PC-9 (cell line): ENCODE measurements around the gene DLEC1.
"Not testable (repeated sequence)": the region's sequence is repeated elsewhere in the genome, so short reads cannot be mapped to it uniquely, and the experiment has no call there.

Source experiments
- CTCF ChIP-seq: fragments of 200-600 bp; sonication (generic); conservative IDR thresholded peaks from 2 replicates; pipeline ENCODE4 v1.6.1; 2017; ENCODE audit warnings: mixed run types, antibody characterized with exemption, mild to moderate bottlenecking, moderate library complexity
- EZH2 ChIP-seq: fragments of 200-600 bp; sonication (generic); IDR thresholded peaks from 2 replicates; pipeline ENCODE4 v1.8.0; 2017; ENCODE audit warnings: antibody characterized with exemption, low read depth

- TF ChIP-seq CTCF, EZH2: not testable (repeated sequence)
Measured at GRCh38 chr3:38082296-38082695, 43.3 kb downstream of the DLEC1 start.
